Osteocyte (in vitro differentiated cells): ENCODE measurements around the gene SLC1A4. TPM values are rescaled to one million over a fixed set of nuclear protein-coding genes. Genes with fewer than 3 reads are reported as not detected.
A peak's percentile ranks its signal among the peaks of the same experiment; 100 is the strongest.

Experiments used
- DNase-seq: peaks from one replicate; pipeline ENCODE4 v3.0.0; 2021; ENCODE audit warnings: mixed read lengths; ENCODE audit not compliant: unreplicated experiment; ENCODE audit errors: extremely low spot score
- H3K27ac Mint-ChIP-seq: one replicate; pipeline ENCODE4 v1.8.0; 2021; ENCODE audit warnings: mild to moderate bottlenecking, mixed read lengths; ENCODE audit not compliant: unreplicated experiment
- H3K27me3 Mint-ChIP-seq: one replicate; pipeline ENCODE4 v1.8.0; 2021; ENCODE audit warnings: mixed read lengths; ENCODE audit not compliant: unreplicated experiment
- H3K36me3 Mint-ChIP-seq: one replicate; pipeline ENCODE4 v1.8.0; 2021; ENCODE audit warnings: mixed read lengths; ENCODE audit not compliant: unreplicated experiment
- H3K4me1 Mint-ChIP-seq: one replicate; pipeline ENCODE4 v1.8.0; 2021; ENCODE audit warnings: mixed read lengths; ENCODE audit not compliant: unreplicated experiment
- H3K4me3 Mint-ChIP-seq: one replicate; pipeline ENCODE4 v1.8.0; 2021; ENCODE audit warnings: mild to moderate bottlenecking, moderate library complexity, mixed read lengths; ENCODE audit not compliant: unreplicated experiment
- H3K9me3 Mint-ChIP-seq: one replicate; pipeline ENCODE4 v1.8.0; 2021; ENCODE audit warnings: mixed read lengths; ENCODE audit not compliant: unreplicated experiment
- total RNA-seq: library from RNA; stranded (reverse); gene quantifications from 2 replicates; pipeline ENCODE4 v1.2.1, GENCODE V29; 2021
- TF ChIP-seq, protein P1 (sequence below): fragments of 200-600 bp; sonication (generic); IDR thresholded peaks from 2 replicates; pipeline ENCODE4 v1.5.0; 2021; ENCODE audit warnings: antibody characterized with exemption, mild to moderate bottlenecking, moderate library complexity

SLC1A4 gene
- total RNA-seq, 1 donor from 2014 or later = 78.7 TPM

DNA sequence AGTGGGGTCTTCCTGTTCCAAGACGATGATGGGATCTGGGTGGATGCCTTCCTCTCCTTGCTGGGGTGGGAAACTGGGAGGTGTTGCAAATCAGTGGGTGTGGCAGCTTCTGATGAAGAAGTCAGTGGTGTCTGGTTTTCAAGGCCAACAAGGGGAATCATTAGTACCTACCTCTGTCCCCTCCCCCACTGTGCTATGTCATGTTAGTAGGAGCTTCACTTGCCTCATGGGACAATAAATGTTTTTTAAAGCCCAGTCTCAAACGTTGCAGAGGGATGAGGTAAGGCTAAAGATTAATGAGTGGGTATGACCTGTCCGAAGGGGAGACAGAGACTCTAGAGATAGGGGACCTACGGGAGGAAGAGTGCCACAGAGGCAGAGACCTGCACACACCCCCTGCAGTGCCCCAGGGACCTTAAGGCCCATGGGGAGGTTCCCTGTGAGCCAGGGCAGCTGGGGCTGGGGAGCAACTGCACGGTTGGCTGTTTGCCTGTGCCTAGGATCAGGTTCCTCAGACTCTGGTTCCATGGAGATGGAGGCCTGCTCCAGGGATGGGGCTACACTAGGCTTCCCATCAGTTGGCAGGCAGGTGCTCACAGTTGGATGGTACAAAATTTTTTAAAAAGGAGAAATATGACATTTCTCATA, 37.8 kb upstream of the SLC1A4 start:
- TF ChIP-seq, protein P1, sequence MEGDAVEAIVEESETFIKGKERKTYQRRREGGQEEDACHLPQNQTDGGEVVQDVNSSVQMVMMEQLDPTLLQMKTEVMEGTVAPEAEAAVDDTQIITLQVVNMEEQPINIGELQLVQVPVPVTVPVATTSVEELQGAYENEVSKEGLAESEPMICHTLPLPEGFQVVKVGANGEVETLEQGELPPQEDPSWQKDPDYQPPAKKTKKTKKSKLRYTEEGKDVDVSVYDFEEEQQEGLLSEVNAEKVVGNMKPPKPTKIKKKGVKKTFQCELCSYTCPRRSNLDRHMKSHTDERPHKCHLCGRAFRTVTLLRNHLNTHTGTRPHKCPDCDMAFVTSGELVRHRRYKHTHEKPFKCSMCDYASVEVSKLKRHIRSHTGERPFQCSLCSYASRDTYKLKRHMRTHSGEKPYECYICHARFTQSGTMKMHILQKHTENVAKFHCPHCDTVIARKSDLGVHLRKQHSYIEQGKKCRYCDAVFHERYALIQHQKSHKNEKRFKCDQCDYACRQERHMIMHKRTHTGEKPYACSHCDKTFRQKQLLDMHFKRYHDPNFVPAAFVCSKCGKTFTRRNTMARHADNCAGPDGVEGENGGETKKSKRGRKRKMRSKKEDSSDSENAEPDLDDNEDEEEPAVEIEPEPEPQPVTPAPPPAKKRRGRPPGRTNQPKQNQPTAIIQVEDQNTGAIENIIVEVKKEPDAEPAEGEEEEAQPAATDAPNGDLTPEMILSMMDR = no peak
- no peak overlapping the region for H3K27ac Mint-ChIP-seq
- H3K36me3 Mint-ChIP-seq = no peaks in the 10 kb centered on the region
- peaks cover 35% of the 10 kb centered on the region for H3K4me1 Mint-ChIP-seq
- no peak overlapping the region for H3K4me3 Mint-ChIP-seq
- no peak for DNase-seq
- no peaks in the 10 kb centered on the region for H3K27me3 Mint-ChIP-seq
- no peaks in the 10 kb centered on the region for H3K9me3 Mint-ChIP-seq

DNA sequence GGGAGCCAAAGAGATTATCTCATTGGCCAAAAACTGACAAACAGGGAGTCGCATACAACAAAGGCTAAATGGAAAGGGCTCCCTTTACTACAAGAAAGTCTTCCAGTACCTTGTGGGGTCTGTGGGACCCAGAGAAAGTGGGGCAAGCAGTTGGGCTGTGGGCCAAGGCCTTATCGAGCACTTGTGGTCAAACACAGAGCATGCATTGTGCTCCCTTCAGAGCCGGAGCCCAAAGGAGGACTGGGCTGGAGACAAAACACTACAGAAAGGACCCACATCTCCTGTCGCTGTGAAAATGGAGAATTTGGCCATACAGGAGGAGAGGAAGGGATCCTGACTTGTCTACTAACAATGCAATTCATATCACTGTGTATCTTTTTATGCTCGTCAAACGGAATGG, 37.1 kb upstream of the SLC1A4 start:
- Mint-ChIP-seq H3K4me1 (peaks cover 31% of the 10 kb centered on the region), H3K27ac (peak overlapping the region; percentile 68), H3K9me3 (no peaks in the 10 kb centered on the region), H3K27me3 (no peaks in the 10 kb centered on the region), H3K36me3 (no peaks in the 10 kb centered on the region), H3K4me3 (no peak overlapping the region)
- TF ChIP-seq, protein P1 = no peak
- no peak for DNase-seq

DNA sequence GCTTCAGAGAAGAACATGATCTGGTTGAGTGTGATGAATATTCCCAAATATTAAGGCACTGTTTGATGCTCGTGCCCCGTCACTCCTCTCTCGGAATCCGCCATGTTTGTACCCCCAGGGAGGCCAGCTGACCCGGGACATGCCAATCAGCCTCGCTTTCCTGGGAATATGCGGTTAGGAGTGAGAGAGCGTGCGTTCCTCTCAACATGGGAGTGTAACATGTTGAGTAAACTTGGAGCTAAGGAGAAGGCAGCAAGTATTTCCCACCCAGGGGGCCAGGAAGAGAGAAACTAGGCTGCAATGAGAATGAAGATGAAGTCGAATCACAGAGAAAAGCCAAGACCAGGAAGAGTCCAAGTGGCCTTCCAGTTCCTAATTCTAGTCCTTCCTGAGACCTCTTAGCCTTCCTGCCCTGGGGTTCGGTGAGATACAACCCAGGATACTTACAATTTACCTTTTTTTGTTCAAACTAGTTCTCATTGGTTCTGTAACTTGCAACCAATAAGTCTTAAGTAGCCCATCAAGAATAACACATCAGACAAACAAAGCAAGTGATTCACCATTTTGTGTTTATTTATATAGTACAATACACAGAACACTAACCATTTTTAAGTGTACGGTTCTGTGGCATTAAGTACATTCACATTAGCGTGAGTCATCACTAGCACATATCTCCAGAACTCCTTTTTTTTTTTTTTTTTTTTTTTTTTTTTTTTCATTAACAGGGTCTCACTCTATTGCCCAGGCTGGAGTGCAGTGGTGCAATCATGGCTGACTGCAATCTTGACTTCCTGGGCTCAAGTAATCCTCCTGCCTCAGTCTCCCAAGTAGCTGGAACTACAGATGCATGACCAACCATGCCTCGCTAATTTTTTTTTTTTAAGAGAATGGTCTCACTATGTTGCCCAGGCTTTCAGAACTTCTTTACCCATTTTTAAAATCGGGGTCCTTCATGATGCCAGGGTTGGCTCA, 36.4 kb upstream of the SLC1A4 start:
- Mint-ChIP-seq H3K27me3 (no peaks in the 10 kb centered on the region), H3K4me1 (peaks cover 31% of the 10 kb centered on the region), H3K36me3 (no peaks in the 10 kb centered on the region), H3K4me3 (no peak overlapping the region), H3K9me3 (no peaks in the 10 kb centered on the region), H3K27ac (peak overlapping the region; percentile 68)
- TF ChIP-seq, protein P1 = no peak
- DNase-seq = no peak

DNA sequence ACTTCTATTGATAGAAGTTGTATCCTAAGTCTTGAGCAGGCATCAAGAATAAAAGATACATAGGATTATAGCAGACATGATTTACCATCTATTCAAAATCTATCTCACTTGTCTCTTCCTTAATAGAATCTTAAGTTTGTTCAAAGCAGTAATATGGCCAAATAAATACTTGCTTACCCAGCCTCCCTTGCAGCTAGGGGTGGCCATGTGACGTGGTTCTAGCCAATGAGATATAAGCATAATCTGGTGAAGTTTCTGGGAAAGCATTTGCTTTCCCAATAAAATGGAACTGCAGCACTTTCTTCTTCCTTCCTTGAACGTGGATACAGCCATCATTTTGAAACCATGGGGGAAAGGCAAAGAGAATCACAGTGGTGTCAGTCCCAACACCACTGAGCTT, 33.7 kb upstream of the SLC1A4 start:
- Mint-ChIP-seq H3K9me3 (no peaks in the 10 kb centered on the region), H3K4me1 (peaks cover 27% of the 10 kb centered on the region), H3K36me3 (no peaks in the 10 kb centered on the region), H3K27me3 (no peaks in the 10 kb centered on the region), H3K4me3 (no peak overlapping the region), H3K27ac (no peak overlapping the region)
- no peak for DNase-seq
- TF ChIP-seq, protein P1 = no peak
